ENCODE results near the gene XXYLT1.
"Not testable (repeated sequence)": the region's sequence is repeated elsewhere in the genome, so short reads cannot be mapped to it uniquely, and the experiment has no call there.

XXYLT1 gene

GRCh38 chr3:195226900-195227447, 44.0 kb downstream of the XXYLT1 start:
- no peak for DNase-seq (ENCODE audit: low read depth in 2 of 2)

- DNase-seq (ENCODE audit: low read depth in 2 of 2), result no peak
Observed at GRCh38 chr3:195226445-195226844, 44.5 kb downstream of the XXYLT1 start.

GRCh38 chr3:195224980-195225580, 45.9 kb downstream of the XXYLT1 start:
- no peak for DNase-seq (ENCODE audit: low read depth in 2 of 2)

GRCh38 chr3:195224156-195224979, 46.6 kb downstream of the XXYLT1 start:
- DNase-seq (ENCODE audit: low read depth in 2 of 2), result no peak

- DNase-seq (ENCODE audit: low read depth in 2 of 2), result no peak
Observed at GRCh38 chr3:195221876-195222617, 48.9 kb downstream of the XXYLT1 start.

- no peak for DNase-seq (ENCODE audit: low read depth in 2 of 2)
Observed at GRCh38 chr3:195221015-195221853, 49.7 kb downstream of the XXYLT1 start.

- DNase-seq (ENCODE audit: low read depth in 2 of 2), result no peak
Observed at GRCh38 chr3:195219351-195220230, 51.4 kb downstream of the XXYLT1 start.

GRCh38 chr3:195218331-195218730, 52.6 kb downstream of the XXYLT1 start:
- DNase-seq (ENCODE audit: low read depth in 2 of 2), result not testable (repeated sequence)

GRCh38 chr3:195215576-195215975, 55.4 kb downstream of the XXYLT1 start:
- DNase-seq (ENCODE audit: low read depth in 2 of 2), result not testable (repeated sequence)

- no peak for DNase-seq (ENCODE audit: low read depth in 2 of 2)
Observed at GRCh38 chr3:195214381-195214780, 56.6 kb downstream of the XXYLT1 start.

- DNase-seq (ENCODE audit: low read depth in 2 of 2), result no peak
Observed at GRCh38 chr3:195213639-195214315, 57.2 kb downstream of the XXYLT1 start.

GRCh38 chr3:195212749-195213375, 58.1 kb downstream of the XXYLT1 start:
- no peak for DNase-seq (ENCODE audit: low read depth in 2 of 2)

GRCh38 chr3:195212033-195212748, 58.8 kb downstream of the XXYLT1 start:
- DNase-seq (ENCODE audit: low read depth in 2 of 2), result no peak

GRCh38 chr3:195210266-195210973, 60.5 kb downstream of the XXYLT1 start:
- DNase-seq (ENCODE audit: low read depth in 2 of 2), result no peak

GRCh38 chr3:195209847-195210265, 61.1 kb downstream of the XXYLT1 start:
- no peak for DNase-seq (ENCODE audit: low read depth in 2 of 2)

- no peak for DNase-seq (ENCODE audit: low read depth in 2 of 2)
Observed at GRCh38 chr3:195209083-195209846, 61.7 kb downstream of the XXYLT1 start.

GRCh38 chr3:195208631-195209030, 62.3 kb downstream of the XXYLT1 start:
- DNase-seq (ENCODE audit: low read depth in 2 of 2), result no peak
